Measurements from ENCODE around the gene PTGDS.

- TF ChIP-seq CREB5 (CRISPR knock-in tag; IDR thresholded peaks at IDR 0.05; ENCODE audit: low read depth) (no peak), ZFP3 (CRISPR knock-in tag; IDR thresholded peaks at IDR 0.05) (no peak), PATZ1 (CRISPR knock-in tag; IDR thresholded peaks at IDR 0.05; ENCODE audit: borderline replicate concordance) (no peak), GLIS3 (CRISPR knock-in tag; IDR thresholded peaks at IDR 0.05) (no peak)
Observed at GRCh38 chr9:136969774-136970173, 7.5 kb upstream of the PTGDS start.

Measured in SK-N-SH treated with all-trans-retinoic acid at 6 μM for 48 hours (cell line).